Measurements from ENCODE around the gene NEK8.

GRCh38 chr17:28715217-28715616, 13.4 kb upstream of the NEK8 start:
- no peak for TF ChIP-seq TAF1 (IDR thresholded peaks at IDR 0.05; ENCODE audit: borderline replicate concordance, insufficient read depth, low read length)
- no peak for TF ChIP-seq POLR2AphosphoS5 (IDR thresholded peaks at IDR 0.05; ENCODE audit: low read depth, low read length)
- no peak for TF ChIP-seq FOXP2 (optimal IDR thresholded peaks at IDR 0.05; ENCODE audit: borderline replicate concordance, extremely low read depth, extremely low read length, insufficient read depth)
- TF ChIP-seq SIN3A (IDR thresholded peaks at IDR 0.05; ENCODE audit: borderline replicate concordance, insufficient read depth, low read length) = no peak

All from PFSK-1 (cell line).